MM.1S (cell line): Measurements from ENCODE around the gene ODAD4.

Experiments used
- CTCF ChIP-seq: fragments of 300-600 bp; sonication (generic); IDR thresholded peaks from 2 replicates; pipeline ENCODE4 v1.5.1; 2016; ENCODE audit warnings: antibody characterized with exemption, low read length, mixed read lengths
- EZH2 ChIP-seq: fragments of 300-600 bp; sonication (generic); optimal IDR thresholded peaks from 2 replicates; pipeline ENCODE3; 2017; ENCODE audit warnings: low read depth, mild to moderate bottlenecking, antibody characterized with exemption, low read length, mixed read lengths
- EZH2phosphoT487 ChIP-seq: fragments of 300-600 bp; sonication (generic); IDR thresholded peaks from 2 replicates; pipeline ENCODE4 v1.6.1; 2018; ENCODE audit warnings: antibody characterized with exemption, low read length

GRCh38 chr17:41998497-41998896, 68.1 kb downstream of the ODAD4 start:
- TF ChIP-seq CTCF (no peak), EZH2 (no peak), EZH2phosphoT487 (no peak)
